Measurements from ENCODE around the gene SRSF3.

DNA sequence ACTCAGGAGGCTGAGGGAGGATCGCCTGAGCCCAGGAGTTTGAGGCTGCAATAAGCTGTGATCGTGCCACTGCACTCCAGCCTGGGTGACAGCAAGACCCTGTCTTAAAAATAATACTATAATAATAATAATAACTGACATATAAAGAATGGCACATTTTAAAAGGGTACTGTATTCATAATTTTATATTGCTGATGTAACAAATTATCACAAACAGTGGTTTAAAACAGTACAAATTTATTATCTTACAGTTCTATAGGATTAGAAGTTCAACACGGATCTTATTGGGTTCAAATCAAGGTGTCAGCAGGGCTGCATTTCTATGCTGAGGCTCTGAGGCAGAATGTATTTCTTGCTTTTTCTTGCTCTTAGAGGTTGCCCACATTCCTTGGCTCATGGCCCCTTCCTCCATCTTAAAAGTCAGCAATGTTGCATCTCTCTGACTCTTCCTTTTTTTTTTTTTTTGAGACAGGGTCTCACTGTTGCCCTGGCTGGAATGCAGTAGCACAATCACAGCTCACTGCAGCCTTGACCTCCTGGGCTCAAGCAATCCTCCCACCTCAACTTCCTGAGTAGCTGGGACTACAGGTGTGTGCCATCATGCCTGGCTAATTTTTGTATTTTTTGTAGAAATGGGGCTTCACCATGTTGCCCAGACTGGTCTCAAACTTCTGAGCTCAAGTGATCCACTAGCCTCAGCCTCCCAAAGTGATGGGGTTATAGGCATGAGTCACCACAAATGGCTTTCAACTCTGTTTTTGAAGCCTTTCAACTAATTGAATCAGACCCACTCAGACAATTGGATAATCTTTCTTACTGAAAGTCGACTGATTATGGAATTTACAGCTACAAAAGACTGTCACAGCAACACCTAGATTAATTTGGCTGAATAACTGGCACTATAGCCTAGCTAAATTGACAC is 22.8 kb upstream of the SRSF3 start:
- TF ChIP-seq, protein P1, sequence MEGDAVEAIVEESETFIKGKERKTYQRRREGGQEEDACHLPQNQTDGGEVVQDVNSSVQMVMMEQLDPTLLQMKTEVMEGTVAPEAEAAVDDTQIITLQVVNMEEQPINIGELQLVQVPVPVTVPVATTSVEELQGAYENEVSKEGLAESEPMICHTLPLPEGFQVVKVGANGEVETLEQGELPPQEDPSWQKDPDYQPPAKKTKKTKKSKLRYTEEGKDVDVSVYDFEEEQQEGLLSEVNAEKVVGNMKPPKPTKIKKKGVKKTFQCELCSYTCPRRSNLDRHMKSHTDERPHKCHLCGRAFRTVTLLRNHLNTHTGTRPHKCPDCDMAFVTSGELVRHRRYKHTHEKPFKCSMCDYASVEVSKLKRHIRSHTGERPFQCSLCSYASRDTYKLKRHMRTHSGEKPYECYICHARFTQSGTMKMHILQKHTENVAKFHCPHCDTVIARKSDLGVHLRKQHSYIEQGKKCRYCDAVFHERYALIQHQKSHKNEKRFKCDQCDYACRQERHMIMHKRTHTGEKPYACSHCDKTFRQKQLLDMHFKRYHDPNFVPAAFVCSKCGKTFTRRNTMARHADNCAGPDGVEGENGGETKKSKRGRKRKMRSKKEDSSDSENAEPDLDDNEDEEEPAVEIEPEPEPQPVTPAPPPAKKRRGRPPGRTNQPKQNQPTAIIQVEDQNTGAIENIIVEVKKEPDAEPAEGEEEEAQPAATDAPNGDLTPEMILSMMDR (IDR thresholded peaks at IDR 0.05) = no peak
- TF ChIP-seq POLR2A (IDR thresholded peaks at IDR 0.05) = no peak

All from testis (tissue), 2 donors.